ENCODE results near the gene CCDC154.

Gene CCDC154

GRCh38 chr16:1437606-1438005, 6.8 kb downstream of the CCDC154 start:
- DNase-seq = no peak

- DNase-seq = no peak
These were observed 7.5 kb downstream of the CCDC154 start for GRCh38 chr16:1436731-1437355.

GRCh38 chr16:1435921-1436697, 8.2 kb downstream of the CCDC154 start:
- DNase-seq = no peak

- no peak for DNase-seq
These were observed 9.4 kb downstream of the CCDC154 start for GRCh38 chr16:1434644-1435592.

GRCh38 chr16:1433756-1434155, 10.6 kb downstream of the CCDC154 start:
- no peak for DNase-seq

- DNase-seq = no peak
These were observed 11.1 kb downstream of the CCDC154 start for GRCh38 chr16:1433263-1433560.

- DNase-seq = no peak
These were observed 11.7 kb downstream of the CCDC154 start for GRCh38 chr16:1432388-1433262.

- DNase-seq = no peak
These were observed 12.7 kb downstream of the CCDC154 start for GRCh38 chr16:1431497-1432270.

- DNase-seq = peak; percentile 78
These were observed 13.4 kb downstream of the CCDC154 start, which contains the start of gene PERCC1 for GRCh38 chr16:1430759-1431496. TSS of gene PERCC1 (plus strand) at chr16:1431078. CDS start at chr16:1432594, 1,516 bp downstream.

- DNase-seq = no peak
These were observed 14.1 kb downstream of the CCDC154 start for GRCh38 chr16:1430214-1430758.

- no peak for DNase-seq
These were observed 14.7 kb downstream of the CCDC154 start for GRCh38 chr16:1429631-1430030.

- no peak for DNase-seq
These were observed 15.3 kb downstream of the CCDC154 start for GRCh38 chr16:1429012-1429411.

GRCh38 chr16:1428511-1428910, 15.8 kb downstream of the CCDC154 start:
- DNase-seq = no peak

GRCh38 chr16:1427473-1428461, 16.6 kb downstream of the CCDC154 start:
- DNase-seq = no peak

GRCh38 chr16:1426734-1427471, 17.5 kb downstream of the CCDC154 start:
- DNase-seq = no peak

- DNase-seq = no peak
These were observed 18.6 kb downstream of the CCDC154 start for GRCh38 chr16:1425616-1426370.

GRCh38 chr16:1424028-1424427, 20.3 kb downstream of the CCDC154 start:
- no peak for DNase-seq

- DNase-seq = no peak
These were observed 22.3 kb downstream of the CCDC154 start for GRCh38 chr16:1422076-1422475.

All from COR-L47 (cell line).